Panc1 (cell line): ENCODE data around the gene FOXP4. TPM values are rescaled to one million over a fixed set of nuclear protein-coding genes. Genes with fewer than 3 reads are reported as not detected.

ENCODE experiments used
- ATAC-seq: fragments of 200-7000 bp; cut with Tn5 transposase; 2 replicates; pipeline ENCODE4 v1.9.1; 2020; ENCODE audit warnings: mild to moderate bottlenecking, moderate library complexity
- BruUV-seq: library from RNA; stranded (reverse); fragments of 400-500 nt; replicated peaks from 2 replicates; lab custom pipeline; 2021; lab: Mats Ljungman, UMichigan
- CTCF ChIA-PET: fragments of 300-600 bp; sonication (Branson Sonifier 250); formaldehyde crosslinking; loops from one replicate; lab custom pipeline; 2022; ENCODE audit warnings: antibody characterized with exemption; lab: Charles Lee
- POLR2A ChIA-PET: fragments of 300-600 bp; sonication (Branson Sonifier 250); formaldehyde crosslinking; loops from one replicate; lab custom pipeline; 2022; ENCODE audit warnings: antibody characterized with exemption; lab: Charles Lee
- DNase-seq: peaks from one replicate; pipeline ENCODE4 v3.0.0-alpha.2; 2010; ENCODE audit warnings: low read depth, low spot score
- H3K27ac ChIP-seq: 2 replicates; pipeline ENCODE4 v1.5.1; 2011; ENCODE audit warnings: mild to moderate bottlenecking, low read length, inconsistent platforms
- H3K27me3 ChIP-seq: fragments of 200-500 bp; sonication (Bioruptor generic); 2 replicates; pipeline ENCODE4 v1.6.0; 2014; ENCODE audit warnings: low read length, inconsistent platforms; ENCODE audit not compliant: control insufficient read depth, insufficient read depth
- H3K36me3 ChIP-seq: fragments of 200-500 bp; sonication (Bioruptor generic); 2 replicates; pipeline ENCODE4 v1.5.1; 2014; ENCODE audit warnings: inconsistent platforms, mild to moderate bottlenecking, low read length, moderate library complexity; ENCODE audit not compliant: control insufficient read depth, insufficient read depth
- H3K4me1 ChIP-seq: 2 replicates; pipeline ENCODE4 v1.5.1; 2011; ENCODE audit warnings: inconsistent platforms, mild to moderate bottlenecking, low read length, moderate library complexity; ENCODE audit not compliant: control insufficient read depth, insufficient read depth
- H3K4me3 ChIP-seq, 2 experiments: 2 replicates each; pipeline ENCODE4 v1.5.1; 2011 to 2012; ENCODE audit warnings: low read depth in 2 of 2, low read length in 2 of 2, mild to moderate bottlenecking in 2 of 2, inconsistent platforms in 1 of 2, moderate library complexity in 1 of 2
- H3K9me3 ChIP-seq: fragments of 200-500 bp; sonication (Bioruptor generic); 2 replicates; pipeline ENCODE4 v1.5.1; 2014; ENCODE audit warnings: low read depth, mild to moderate bottlenecking, inconsistent platforms, low read length, moderate library complexity; ENCODE audit not compliant: control insufficient read depth, insufficient read depth
- CTCF ChIP-seq: fragments of 450-650 bp; IDR thresholded peaks from 2 replicates; pipeline ENCODE4 v1.5.1; 2017; ENCODE audit warnings: mild to moderate bottlenecking
- POLR2AphosphoS5 ChIP-seq: IDR thresholded peaks from 2 replicates; pipeline ENCODE4 v1.6.1; 2012; ENCODE audit warnings: mild to moderate bottlenecking, low read depth, low read length, moderate library complexity
- SIN3A ChIP-seq: IDR thresholded peaks from 2 replicates; pipeline ENCODE4 v1.6.1; 2012; ENCODE audit warnings: low read depth, mild to moderate bottlenecking, low read length, moderate library complexity, borderline replicate concordance; ENCODE audit not compliant: insufficient read depth
- TCF7L2 ChIP-seq: IDR thresholded peaks from 2 replicates; pipeline ENCODE4 v1.6.1; 2011; ENCODE audit warnings: mild to moderate bottlenecking, low read depth, low read length, inconsistent platforms
- in situ Hi-C: cut with HindIII; loops from 2 replicates; pipeline ENCODE4 v1.10.0; 2016; ENCODE audit warnings: low sequenced_read_pairs, low pct_unique_long_range_greater_than_20kb
- intact Hi-C: fragments of 100-400 bp; cut with micrococcal nuclease; formaldehyde crosslinking; loops from one replicate; pipeline ENCODE4 v1.10.0; 2022; ENCODE audit not compliant: unreplicated experiment
- total RNA-seq: library from RNA; stranded (reverse); gene quantifications from one replicate; pipeline ENCODE4 v1.2.1, GENCODE V29; 2021; ENCODE audit not compliant: unreplicated experiment
- TF ChIP-seq, protein P1 (sequence below), 2 experiments: IDR thresholded peaks; 2 replicates each; pipeline ENCODE4 v1.6.1; 2011 to 2012; ENCODE audit warnings: low read depth in 2 of 2, control low read depth in 1 of 2, low read length in 1 of 2, mild to moderate bottlenecking in 1 of 2, moderate library complexity in 1 of 2; ENCODE audit not compliant: insufficient read depth in 1 of 2

FOXP4 gene
- total RNA-seq, 1 experiment from 2014 or later: 30.4 TPM

- ATAC-seq (no peak), DNase-seq (no peak)
- ChIA-PET POLR2A (no interaction called here), CTCF (interaction anchor here (0.6 to 0.8 kb wide), 2 partner anchors 61 to 135 kb away, joined by 3 read pairs; partner anchors contain the start of gene FRS3)
- intact Hi-C loops: no loop called here
- no peak overlapping the region for H3K27ac ChIP-seq
- in situ Hi-C loops: no loop called here
- no peaks in the 10 kb centered on the region for H3K27me3 ChIP-seq
- BruUV-seq: no TSS peak
- peaks cover 3% of the 10 kb centered on the region; the same call in 1 of the 2 replicates for H3K4me1 ChIP-seq
- TF ChIP-seq POLR2AphosphoS5 (no peak), CTCF (no peak), TCF7L2 (no peak), SIN3A (no peak)
- TF ChIP-seq, protein P1, sequence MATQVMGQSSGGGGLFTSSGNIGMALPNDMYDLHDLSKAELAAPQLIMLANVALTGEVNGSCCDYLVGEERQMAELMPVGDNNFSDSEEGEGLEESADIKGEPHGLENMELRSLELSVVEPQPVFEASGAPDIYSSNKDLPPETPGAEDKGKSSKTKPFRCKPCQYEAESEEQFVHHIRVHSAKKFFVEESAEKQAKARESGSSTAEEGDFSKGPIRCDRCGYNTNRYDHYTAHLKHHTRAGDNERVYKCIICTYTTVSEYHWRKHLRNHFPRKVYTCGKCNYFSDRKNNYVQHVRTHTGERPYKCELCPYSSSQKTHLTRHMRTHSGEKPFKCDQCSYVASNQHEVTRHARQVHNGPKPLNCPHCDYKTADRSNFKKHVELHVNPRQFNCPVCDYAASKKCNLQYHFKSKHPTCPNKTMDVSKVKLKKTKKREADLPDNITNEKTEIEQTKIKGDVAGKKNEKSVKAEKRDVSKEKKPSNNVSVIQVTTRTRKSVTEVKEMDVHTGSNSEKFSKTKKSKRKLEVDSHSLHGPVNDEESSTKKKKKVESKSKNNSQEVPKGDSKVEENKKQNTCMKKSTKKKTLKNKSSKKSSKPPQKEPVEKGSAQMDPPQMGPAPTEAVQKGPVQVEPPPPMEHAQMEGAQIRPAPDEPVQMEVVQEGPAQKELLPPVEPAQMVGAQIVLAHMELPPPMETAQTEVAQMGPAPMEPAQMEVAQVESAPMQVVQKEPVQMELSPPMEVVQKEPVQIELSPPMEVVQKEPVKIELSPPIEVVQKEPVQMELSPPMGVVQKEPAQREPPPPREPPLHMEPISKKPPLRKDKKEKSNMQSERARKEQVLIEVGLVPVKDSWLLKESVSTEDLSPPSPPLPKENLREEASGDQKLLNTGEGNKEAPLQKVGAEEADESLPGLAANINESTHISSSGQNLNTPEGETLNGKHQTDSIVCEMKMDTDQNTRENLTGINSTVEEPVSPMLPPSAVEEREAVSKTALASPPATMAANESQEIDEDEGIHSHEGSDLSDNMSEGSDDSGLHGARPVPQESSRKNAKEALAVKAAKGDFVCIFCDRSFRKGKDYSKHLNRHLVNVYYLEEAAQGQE (IDR thresholded peaks at IDR 0.05; ENCODE audit: insufficient read depth in 1 of 2, low read depth in 2 of 2, low read length in 1 of 2): no peak
- H3K9me3 ChIP-seq: no peaks in the 10 kb centered on the region
- no peak overlapping the region for H3K4me3 ChIP-seq
- H3K36me3 ChIP-seq: no peaks in the 10 kb centered on the region
Measured at GRCh38 chr6:41644297-41644879, 98.2 kb downstream of the FOXP4 start.

- no peaks in the 10 kb centered on the region for H3K27me3 ChIP-seq
- ChIA-PET POLR2A (no interaction called here), CTCF (no interaction called here)
- no peaks in the 10 kb centered on the region for H3K9me3 ChIP-seq
- TF ChIP-seq SIN3A (no peak), POLR2AphosphoS5 (no peak)
- H3K36me3 ChIP-seq: no peaks in the 10 kb centered on the region
- in situ Hi-C loops (no loop called here), intact Hi-C loops (no loop called here)
- H3K4me1 ChIP-seq: peaks cover 3% of the 10 kb centered on the region; the same call in 1 of the 2 replicates
- ATAC-seq: no peak
- DNase-seq: no peak
- no peak overlapping the region for H3K27ac ChIP-seq
- no TSS peak for BruUV-seq
- H3K4me3 ChIP-seq: no peak overlapping the region
Measured at GRCh38 chr6:41645007-41645618, 98.9 kb downstream of the FOXP4 start.
